ENCODE measurements around the gene PTPN9.

The PTPN9 gene

GRCh38 chr15:75416584-75416983 lies 162.5 kb downstream of the PTPN9 start:
- in situ Hi-C loops (cut with MboI; ENCODE audit: low sequenced_read_pairs, unreplicated experiment) = no loop called here
- no peak for DNase-seq (ENCODE audit: low spot score)
- TF ChIP-seq CTCF (IDR thresholded peaks at IDR 0.05; ENCODE audit: borderline replicate concordance, control extremely low read depth, extremely low read depth, insufficient read depth, missing control alignments) = no peak

Measured in GM13976 (cell line).